Smooth muscle cell of bladder (primary cell): ENCODE measurements around the gene APC. TPM values are rescaled to one million over a fixed set of nuclear protein-coding genes. Genes with fewer than 3 reads are reported as not detected.

Source experiments
- total RNA-seq: library from RNA; depleted of rRNA; stranded (reverse); fragments of >200 nt; gene quantifications from 2 replicates; pipeline ENCODE4 v1.2.3, GENCODE V29; 2014

APC gene
- total RNA-seq: 32.4 and 35.0 TPM in 2 replicates

DNA sequence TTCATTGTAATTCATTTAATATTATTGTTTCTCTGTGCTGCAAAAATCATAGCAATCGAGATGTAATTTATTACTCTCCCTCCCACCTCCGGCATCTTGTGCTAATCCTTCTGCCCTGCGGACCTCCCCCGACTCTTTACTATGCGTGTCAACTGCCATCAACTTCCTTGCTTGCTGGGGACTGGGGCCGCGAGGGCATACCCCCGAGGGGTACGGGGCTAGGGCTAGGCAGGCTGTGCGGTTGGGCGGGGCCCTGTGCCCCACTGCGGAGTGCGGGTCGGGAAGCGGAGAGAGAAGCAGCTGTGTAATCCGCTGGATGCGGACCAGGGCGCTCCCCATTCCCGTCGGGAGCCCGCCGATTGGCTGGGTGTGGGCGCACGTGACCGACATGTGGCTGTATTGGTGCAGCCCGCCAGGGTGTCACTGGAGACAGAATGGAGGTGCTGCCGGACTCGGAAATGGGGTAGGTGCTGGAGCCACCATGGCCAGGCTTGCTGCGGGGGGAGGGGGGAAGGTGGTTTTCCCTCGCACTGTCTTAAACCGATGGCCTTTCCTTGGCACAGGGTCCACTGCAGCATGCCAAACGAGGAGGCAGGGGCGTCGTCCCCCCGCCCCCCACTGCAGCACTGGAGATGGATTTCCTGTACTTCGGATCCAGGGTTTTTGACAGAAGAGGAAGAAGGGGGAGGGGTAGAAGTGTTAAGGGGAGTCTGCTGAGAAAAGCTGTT, at the start of gene APC:
APC (plus strand) TSS at position 423 of the 728 bp plus-strand sequence. CDS start 17,006 bp downstream, outside the sequence.

DNA sequence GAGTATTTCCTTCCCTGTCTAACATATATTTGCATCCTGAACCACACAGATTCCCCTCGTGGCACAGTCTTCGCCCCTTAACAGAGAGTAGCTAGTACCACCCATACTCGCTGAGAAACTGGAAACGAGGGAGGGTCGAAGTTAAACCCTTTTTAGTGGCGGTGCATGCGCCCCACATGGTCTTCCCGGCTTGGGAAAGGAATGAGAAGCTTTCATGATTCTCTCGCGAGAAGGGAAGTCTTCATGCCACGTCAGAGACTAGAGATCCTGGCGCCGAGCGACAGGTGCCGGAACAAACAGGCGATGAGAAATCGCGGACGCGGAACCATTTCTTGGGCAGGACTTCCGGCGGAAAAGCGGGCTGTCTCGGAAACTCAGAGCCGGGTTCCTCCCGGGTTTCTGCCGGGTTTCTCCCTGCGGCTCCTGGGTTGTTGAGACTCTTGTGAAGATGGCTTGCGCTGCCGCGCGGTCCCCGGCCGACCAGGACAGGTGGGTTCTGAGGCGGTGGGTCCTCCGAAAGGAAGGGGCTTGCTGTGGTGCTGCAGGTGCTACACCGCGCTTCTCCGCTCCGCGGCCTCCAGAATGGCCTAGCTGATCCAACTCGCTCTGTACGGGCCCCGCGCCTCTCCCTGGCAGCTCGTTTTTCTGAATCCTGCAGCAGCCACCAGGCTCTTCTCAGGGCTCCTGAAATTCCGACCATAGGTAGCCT, 123.4 kb downstream of the APC start, which contains the start of gene SRP19:
SRP19 (plus strand) TSS at position 359 of the 709 bp plus-strand sequence; CDS start at position 449, 90 bp downstream.

Other genes starting within 250 kb of the APC start
- 64.0 and 64.7 TPM in 2 replicates for gene SRP19, start 123.4 kb downstream of the APC start, total RNA-seq
- 39.3 and 54.1 TPM in 2 replicates for gene REEP5, start 184.3 kb downstream of the APC start, total RNA-seq
- gene DCP2, start 238.9 kb downstream of the APC start, total RNA-seq: 15.2 and 19.0 TPM in 2 replicates